Left ventricle myocardium inferior (tissue), 1 donor: ENCODE measurements around the gene TSPAN18. TPM values are rescaled to one million over a fixed set of nuclear protein-coding genes. Genes with fewer than 3 reads are reported as not detected.

ENCODE experiments used
- DNase-seq: peaks from one replicate; pipeline ENCODE4 v3.0.0-alpha.2; 2020
- H3K27ac ChIP-seq: fragments of 200-600 bp; replicated peaks from 2 replicates; pipeline ENCODE4 v1.8.0; 2021
- H3K27me3 ChIP-seq: fragments of 200-600 bp; 2 replicates; pipeline ENCODE4 v1.8.0; 2021; ENCODE audit warnings: low read depth
- H3K36me3 ChIP-seq: fragments of 200-600 bp; 2 replicates; pipeline ENCODE4 v1.8.0; 2021
- H3K4me1 ChIP-seq: fragments of 200-600 bp; 2 replicates; pipeline ENCODE4 v1.8.0; 2021
- H3K4me3 ChIP-seq: fragments of 200-600 bp; 2 replicates; pipeline ENCODE4 v1.8.0; 2021; ENCODE audit warnings: mild to moderate bottlenecking, moderate library complexity
- H3K9me3 ChIP-seq: fragments of 200-600 bp; replicated peaks from 2 replicates; pipeline ENCODE4 v1.8.0; 2021
- intact Hi-C: fragments of 100-400 bp; cut with micrococcal nuclease; formaldehyde crosslinking; loops from one replicate; pipeline ENCODE4 v1.11.0; 2022
- total RNA-seq: library from RNA; stranded (reverse); fragmentation: NEBNext Ultra II Directional; extraction: Animal tissue kit (Norgen Biotek cat#: 25700); gene quantifications from one replicate; pipeline ENCODE4 v1.2.1, GENCODE V29; 2021
- TF ChIP-seq, protein P1 (sequence below): fragments of 200-600 bp; IDR thresholded peaks from 2 replicates; pipeline ENCODE4 v1.8.0; 2021; ENCODE audit warnings: antibody characterized with exemption, mild to moderate bottlenecking, borderline replicate concordance
- donor health status: DM: no; HTN: yes; CAD: no; lungs with severe emphysema.

Gene TSPAN18
- total RNA-seq, 1 donor from 2014 or later = 129 TPM

GRCh38 chr11:44846852-44847251, 120.1 kb downstream of the TSPAN18 start:
- no peak for DNase-seq

DNA sequence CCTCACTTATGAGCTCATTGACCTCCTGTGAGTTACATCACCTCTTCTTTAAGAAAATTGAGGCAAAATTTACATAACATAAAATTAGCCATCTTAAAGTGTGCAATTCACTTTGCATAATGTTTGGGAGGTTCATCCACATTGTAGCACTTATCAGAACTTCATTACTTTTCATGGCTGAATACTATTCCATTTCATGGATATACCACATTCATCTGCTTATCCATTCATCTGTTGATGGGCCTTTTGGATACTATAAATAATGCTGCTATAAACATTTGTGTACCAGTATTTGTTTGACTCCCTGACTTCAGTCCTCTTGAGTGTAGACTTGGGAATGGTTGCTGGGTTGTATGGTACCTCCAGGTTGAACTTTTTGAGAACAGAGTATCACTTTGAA, 120.6 kb downstream of the TSPAN18 start:
- Histone ChIP-seq H3K4me1 (peaks cover 49% of the 10 kb centered on the region), H3K27me3 (no peaks in the 10 kb centered on the region)
- intact Hi-C loops = no loop called here

More at GRCh38 chr11:44846852-44847251, 120.1 kb downstream of the TSPAN18 start:
- peak overlapping the region; percentile 47 for H3K27ac ChIP-seq
- intact Hi-C loops = no loop called here
- peaks cover 15% of the 10 kb centered on the region for H3K36me3 ChIP-seq
- H3K27me3 ChIP-seq = no peaks in the 10 kb centered on the region
- H3K4me1 ChIP-seq = peaks cover 49% of the 10 kb centered on the region
- H3K9me3 ChIP-seq = peaks cover 15% of the 10 kb centered on the region
- TF ChIP-seq, protein P1, sequence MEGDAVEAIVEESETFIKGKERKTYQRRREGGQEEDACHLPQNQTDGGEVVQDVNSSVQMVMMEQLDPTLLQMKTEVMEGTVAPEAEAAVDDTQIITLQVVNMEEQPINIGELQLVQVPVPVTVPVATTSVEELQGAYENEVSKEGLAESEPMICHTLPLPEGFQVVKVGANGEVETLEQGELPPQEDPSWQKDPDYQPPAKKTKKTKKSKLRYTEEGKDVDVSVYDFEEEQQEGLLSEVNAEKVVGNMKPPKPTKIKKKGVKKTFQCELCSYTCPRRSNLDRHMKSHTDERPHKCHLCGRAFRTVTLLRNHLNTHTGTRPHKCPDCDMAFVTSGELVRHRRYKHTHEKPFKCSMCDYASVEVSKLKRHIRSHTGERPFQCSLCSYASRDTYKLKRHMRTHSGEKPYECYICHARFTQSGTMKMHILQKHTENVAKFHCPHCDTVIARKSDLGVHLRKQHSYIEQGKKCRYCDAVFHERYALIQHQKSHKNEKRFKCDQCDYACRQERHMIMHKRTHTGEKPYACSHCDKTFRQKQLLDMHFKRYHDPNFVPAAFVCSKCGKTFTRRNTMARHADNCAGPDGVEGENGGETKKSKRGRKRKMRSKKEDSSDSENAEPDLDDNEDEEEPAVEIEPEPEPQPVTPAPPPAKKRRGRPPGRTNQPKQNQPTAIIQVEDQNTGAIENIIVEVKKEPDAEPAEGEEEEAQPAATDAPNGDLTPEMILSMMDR = no peak
- H3K4me3 ChIP-seq = no peak overlapping the region

GRCh38 chr11:44848203-44848962, 121.6 kb downstream of the TSPAN18 start:
- Histone ChIP-seq H3K4me1 (peaks cover 57% of the 10 kb centered on the region), H3K4me3 (no peak overlapping the region), H3K27ac (peak overlapping the region; percentile 70), H3K27me3 (no peaks in the 10 kb centered on the region), H3K36me3 (peaks cover 15% of the 10 kb centered on the region), H3K9me3 (peaks cover 15% of the 10 kb centered on the region)
- TF ChIP-seq, protein P1 = no peak
- intact Hi-C loops = no loop called here
- no peak for DNase-seq

More for the DNA sequence above, 120.6 kb downstream of the TSPAN18 start:
- Histone ChIP-seq H3K4me3 (no peak overlapping the region), H3K27ac (peak overlapping the region; percentile 47), H3K36me3 (peaks cover 15% of the 10 kb centered on the region), H3K9me3 (peaks cover 15% of the 10 kb centered on the region)
- TF ChIP-seq, protein P1 = no peak
- no peak for DNase-seq

GRCh38 chr11:44848963-44849350, 122.2 kb downstream of the TSPAN18 start:
- DNase-seq = no peak
- Histone ChIP-seq H3K36me3 (peaks cover 15% of the 10 kb centered on the region), H3K9me3 (peaks cover 15% of the 10 kb centered on the region), H3K27ac (peak overlapping the region; percentile 70), H3K4me1 (peaks cover 63% of the 10 kb centered on the region), H3K27me3 (no peaks in the 10 kb centered on the region), H3K4me3 (no peak overlapping the region)
- TF ChIP-seq, protein P1 = no peak
- intact Hi-C loops = no loop called here

DNA sequence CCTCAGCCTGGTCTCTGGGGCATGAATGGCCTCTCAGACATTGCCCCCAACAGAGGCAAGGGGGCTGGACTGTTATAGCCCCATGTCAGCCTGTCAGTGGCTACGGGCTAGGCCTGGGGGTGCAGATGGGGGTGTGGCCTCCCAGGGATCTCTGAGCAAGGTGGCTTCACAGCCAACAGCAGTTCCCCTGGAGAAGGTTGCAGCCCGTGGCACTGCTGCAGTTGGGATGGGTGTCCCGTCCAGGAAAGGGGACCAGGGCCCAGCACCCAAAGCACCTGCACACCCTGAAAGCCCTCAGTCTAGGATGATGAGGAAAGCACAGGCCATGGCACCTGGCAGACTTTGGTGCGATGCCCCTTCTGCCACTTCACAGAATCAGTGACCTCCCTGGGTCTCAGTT, 122.7 kb downstream of the TSPAN18 start:
- no peak overlapping the region for H3K4me3 ChIP-seq
- no peak for DNase-seq
- peaks cover 11% of the 10 kb centered on the region for H3K9me3 ChIP-seq
- TF ChIP-seq, protein P1 = no peak
- peaks cover 68% of the 10 kb centered on the region for H3K4me1 ChIP-seq
- intact Hi-C loops = no loop called here
- no peaks in the 10 kb centered on the region for H3K27me3 ChIP-seq
- peaks cover 15% of the 10 kb centered on the region for H3K36me3 ChIP-seq
- peak overlapping the region; percentile 70 for H3K27ac ChIP-seq
